H1 (cell line): ENCODE results near the gene AURKAIP1. TPM values are rescaled to one million over a fixed set of nuclear protein-coding genes. Genes with fewer than 3 reads are reported as not detected.

Experiments used
- CTCF ChIA-PET: fragments of 300-600 bp; sonication (Branson Sonifier 250); formaldehyde crosslinking; loops from one replicate; lab custom pipeline; 2021; ENCODE audit not compliant: partially characterized antibody; lab: Charles Lee
- POLR2A ChIA-PET: fragments of 300-600 bp; sonication (Branson Sonifier 250); formaldehyde crosslinking; loops from one replicate; lab custom pipeline; 2021; ENCODE audit warnings: inconsistent platforms; ENCODE audit not compliant: partially characterized antibody; lab: Charles Lee
- DNase-seq, 2 experiments: peaks; one replicate each; pipeline versions ENCODE4 v3.0.0 to v3.0.0-alpha.2; 2010 to 2022; ENCODE audit warnings: low spot score in 2 of 2, low read depth in 1 of 2, mixed read lengths in 1 of 2
- FAIRE-seq: peaks from 2 replicates; lab custom pipeline; 2011; peaks lifted over from hg19 to GRCh38; lab: Jason Lieb, UNC
- H2AFZ ChIP-seq: 2 replicates; pipeline ENCODE4 v1.8.1; 2012; ENCODE audit warnings: low read length, inconsistent platforms
- H2AK5ac ChIP-seq: 2 replicates; pipeline ENCODE4 v1.6.1; 2013; ENCODE audit warnings: low read depth, low read length
- H2BK120ac ChIP-seq: replicated peaks from 2 replicates; pipeline ENCODE3; 2013; ENCODE audit warnings: low read depth, low read length, inconsistent platforms
- H2BK12ac ChIP-seq: 2 replicates; pipeline ENCODE4 v1.6.1; 2013; ENCODE audit warnings: low read depth, low read length
- H2BK15ac ChIP-seq: 2 replicates; pipeline ENCODE4 v1.6.1; 2013; ENCODE audit warnings: low read length
- H2BK20ac ChIP-seq: 2 replicates; pipeline ENCODE4 v1.6.1; 2013; ENCODE audit warnings: low read length
- H2BK5ac ChIP-seq: 2 replicates; pipeline ENCODE4 v1.6.1; 2013; ENCODE audit warnings: low read depth, low read length
- H3K14ac ChIP-seq: 2 replicates; pipeline ENCODE4 v1.6.1; 2013; ENCODE audit warnings: inconsistent platforms; ENCODE audit not compliant: insufficient read length
- H3K18ac ChIP-seq: 2 replicates; pipeline ENCODE4 v1.6.1; 2013; ENCODE audit warnings: low read length; ENCODE audit errors: extremely low read depth
- H3K23ac ChIP-seq: 2 replicates; pipeline ENCODE4 v1.6.1; 2013; ENCODE audit warnings: inconsistent platforms; ENCODE audit not compliant: insufficient read length
- H3K23me2 ChIP-seq: 2 replicates; pipeline ENCODE4 v1.6.1; 2013; ENCODE audit warnings: low read depth, low read length
- H3K27ac ChIP-seq: 2 replicates; pipeline ENCODE4 v1.6.1; 2011; ENCODE audit warnings: low read depth, low read length, inconsistent platforms
- H3K27me3 ChIP-seq, 4 experiments: replicated peaks in 1 of 4; 1 replicate in 1 of 4; 2 replicates in 3 of 4; pipeline versions ENCODE4 v1.6.1 to v1.8.1; 2011 to 2013; ENCODE audit warnings: low read length in 3 of 4, mild to moderate bottlenecking in 3 of 4, inconsistent platforms in 2 of 4, mixed read lengths in 2 of 4, moderate library complexity in 1 of 4; ENCODE audit not compliant: control insufficient read depth in 3 of 4, insufficient read depth in 3 of 4; ENCODE audit errors: extremely low read depth in 1 of 4
- H3K36me3 ChIP-seq, 4 experiments: 2 replicates each; pipeline versions ENCODE4 v1.6.1 to v1.8.1; 2011 to 2013; ENCODE audit warnings: mild to moderate bottlenecking in 4 of 4, low read length in 3 of 4, moderate library complexity in 2 of 4, control low read depth in 1 of 4, inconsistent platforms in 1 of 4; ENCODE audit not compliant: insufficient read depth in 4 of 4, control insufficient read depth in 2 of 4
- H3K4ac ChIP-seq: replicated peaks from 2 replicates; pipeline ENCODE3; 2013; ENCODE audit warnings: low read length, low read depth, mixed read lengths, inconsistent platforms; ENCODE audit not compliant: insufficient read length
- H3K4me1 ChIP-seq, 4 experiments: replicated peaks in 1 of 4; 1 replicate in 1 of 4; 2 replicates in 3 of 4; pipeline versions ENCODE4 v1.6.1 to v1.8.1; 2011 to 2013; ENCODE audit warnings: low read length in 3 of 4, inconsistent platforms in 2 of 4, mixed read lengths in 1 of 4; ENCODE audit not compliant: insufficient read depth in 4 of 4, control insufficient read depth in 3 of 4
- H3K4me2 ChIP-seq, 2 experiments: 2 replicates each; pipeline versions ENCODE4 v1.6.1 to v1.8.1; 2011 to 2013; ENCODE audit warnings: low read depth in 2 of 2, low read length in 2 of 2, control low read depth in 1 of 2, inconsistent platforms in 1 of 2, mild to moderate bottlenecking in 1 of 2; ENCODE audit not compliant: insufficient read depth in 1 of 2
- H3K4me3 ChIP-seq, 4 experiments: fragments of 200-600, 300-600 bp in 1 of 4; sonication (generic), shearing (Covaris generic), sonication (Bioruptor Twin) in 1 of 4; 2 replicates each; pipeline versions ENCODE4 v1.5.1 to v1.8.1; 2011 to 2016; ENCODE audit warnings: low read length in 4 of 4, low read depth in 3 of 4, control low read depth in 2 of 4, inconsistent platforms in 2 of 4, mild to moderate bottlenecking in 2 of 4, mixed read lengths in 1 of 4, moderate library complexity in 1 of 4; ENCODE audit not compliant: insufficient read depth in 2 of 4; ENCODE audit errors: extremely low read depth in 1 of 4
- H3K56ac ChIP-seq: replicated peaks from 2 replicates; pipeline ENCODE3; 2013; ENCODE audit warnings: low read depth, mild to moderate bottlenecking, mixed read lengths, low read length, inconsistent platforms; ENCODE audit not compliant: insufficient read length
- H3K79me1 ChIP-seq: 2 replicates; pipeline ENCODE4 v1.6.1; 2013; ENCODE audit warnings: low read depth, low read length, control low read depth
- H3K79me2 ChIP-seq, 2 experiments: 2 replicates each; pipeline versions ENCODE4 v1.6.1 to v1.8.1; 2012 to 2013; ENCODE audit warnings: low read length in 2 of 2, mild to moderate bottlenecking in 2 of 2, inconsistent platforms in 1 of 2; ENCODE audit not compliant: insufficient read depth in 2 of 2, control insufficient read depth in 1 of 2
- H3K9ac ChIP-seq, 4 experiments: replicated peaks in 1 of 4; 1 replicate in 1 of 4; 2 replicates in 3 of 4; pipeline versions ENCODE4 v1.6.1 to v1.8.1; 2011 to 2013; ENCODE audit warnings: low read depth in 3 of 4, low read length in 3 of 4, control low read depth in 2 of 4, mild to moderate bottlenecking in 2 of 4, moderate library complexity in 2 of 4, inconsistent platforms in 1 of 4; ENCODE audit errors: extremely low read depth in 1 of 4
- H3K9me3 ChIP-seq, 2 experiments: 2 replicates each; pipeline versions ENCODE4 v1.6.1 to v1.8.1; 2012 to 2013; ENCODE audit warnings: mild to moderate bottlenecking in 2 of 2, moderate library complexity in 2 of 2, control low read depth in 1 of 2, inconsistent platforms in 1 of 2, low read depth in 1 of 2, low read length in 1 of 2, mixed read lengths in 1 of 2; ENCODE audit not compliant: insufficient read depth in 2 of 2
- H4K20me1 ChIP-seq, 2 experiments: replicated peaks in 1 of 2; 2 replicates each; pipeline versions ENCODE3 to v1.8.1; 2011 to 2013; ENCODE audit warnings: inconsistent platforms in 2 of 2, low read length in 2 of 2, mild to moderate bottlenecking in 1 of 2; ENCODE audit not compliant: insufficient read depth in 2 of 2, control insufficient read depth in 1 of 2
- H4K5ac ChIP-seq: 2 replicates; pipeline ENCODE4 v1.6.1; 2013; ENCODE audit warnings: low read length, low read depth, mixed read lengths, inconsistent platforms; ENCODE audit not compliant: insufficient read length
- H4K8ac ChIP-seq: 2 replicates; pipeline ENCODE4 v1.8.0; 2013; ENCODE audit warnings: mild to moderate bottlenecking, moderate library complexity, low read length, inconsistent platforms; ENCODE audit not compliant: insufficient read depth; ENCODE audit errors: extremely low read depth
- H4K91ac ChIP-seq: replicated peaks from 2 replicates; pipeline ENCODE3; 2013; ENCODE audit warnings: low read length, mixed read lengths, inconsistent platforms; ENCODE audit not compliant: insufficient read length
- ATF3 ChIP-seq: IDR thresholded peaks from 2 replicates; pipeline ENCODE4 v1.6.1; 2011; ENCODE audit warnings: low read depth, mild to moderate bottlenecking, low read length; ENCODE audit not compliant: insufficient read depth
- NRF1 ChIP-seq: IDR thresholded peaks from 2 replicates; pipeline ENCODE4 v1.6.1; 2011; ENCODE audit warnings: mild to moderate bottlenecking, low read depth, low read length, improper control_type of control experiment
- POU5F1 ChIP-seq: IDR thresholded peaks from 2 replicates; pipeline ENCODE4 v1.6.1; 2011; ENCODE audit warnings: low read depth, mild to moderate bottlenecking, low read length, moderate library complexity
- RBBP5 ChIP-seq: IDR thresholded peaks from 2 replicates; pipeline ENCODE4 v1.7.1; 2012; ENCODE audit warnings: low read depth, mild to moderate bottlenecking, inconsistent platforms, low read length, moderate library complexity, borderline replicate concordance
- RNF2 ChIP-seq: fragments of 200-900, 300-1000 bp; sonication (generic); IDR thresholded peaks from 2 replicates; pipeline ENCODE4 v1.7.1; 2016; ENCODE audit warnings: borderline replicate concordance, low read depth, mild to moderate bottlenecking, antibody characterized with exemption, low read length; ENCODE audit not compliant: poor library complexity, severe bottlenecking; ENCODE audit errors: missing control alignments
- SP1 ChIP-seq: IDR thresholded peaks from 2 replicates; pipeline ENCODE4 v1.6.1; 2011; ENCODE audit warnings: low read depth, low read length
- WGBS, 2 experiments: shearing (Covaris generic) in 1 of 2; methylation state at CpG; one replicate each; pipeline versions ENCODE4 v1.1.6 to v1.1.7; 2013 to 2015; ENCODE audit warnings: low lambda C conversion rate in 2 of 2, mixed read lengths in 2 of 2, inconsistent platforms in 1 of 2, low coverage in 1 of 2, missing lambda C conversion rate in 1 of 2; ENCODE audit not compliant: insufficient replicate concordance in 2 of 2, insufficient coverage in 1 of 2, insufficient read length in 1 of 2; ENCODE audit errors: extremely low coverage in 1 of 2, missing lambda C conversion rate in 1 of 2; 5-methylcytosine and 5-hydroxymethylcytosine counted together
- polyA plus RNA-seq, 7 experiments: library from polyadenylated mRNA; depleted of rRNA in 3 of 7; stranded (reverse) in 5 of 7; unstranded in 2 of 7; fragments of >200 nt in 5 of 7; fragments of 200-250 nt in 2 of 7; gene quantifications; 1 replicate in 5 of 7; 2 replicates in 1 of 7; 4 replicates in 1 of 7; pipeline versions ENCODE4 v1.2.1 to v1.2.3, GENCODE V29; 2011 to 2013; ENCODE audit warnings: missing spikeins in 2 of 7, mixed read lengths in 2 of 7
- total RNA-seq: library from RNA; stranded (reverse); fragmentation: NEBNext Ultra II Directional; extraction: Animal tissue kit (Norgen Biotek cat#: 25700); gene quantifications from 2 replicates; pipeline ENCODE4 v1.2.1, GENCODE V29; 2021

The AURKAIP1 gene
- total and polyA plus RNA-seq, 2 of the 8 experiments (the other 6 are each of a cell fraction or from before 2014, with no cell fraction given) = 87.8 to 194 TPM

GRCh38 chr1:1400576-1401456 lies 25.8 kb upstream of the AURKAIP1 start:
- ChIA-PET POLR2A (interaction anchor here (0.9 to 33.4 kb wide), 13 partner anchors 5 to 174 kb away, joined by 3 to 719 read pairs (median 5); partner anchors contain the start of genes ANKRD65, AURKAIP1, CCNL2 and MRPL20), CTCF (interaction anchor here (0.5 to 3.6 kb wide), 19 partner anchors 8 to 136 kb away, joined by 3 to 32 read pairs (median 10); partner anchors contain the start of genes AURKAIP1 and DVL1)
- H4K8ac ChIP-seq = no peak overlapping the region
- H3K27me3 ChIP-seq = no peaks in the 10 kb centered on the region
- peaks cover 0 to 20% (median 13%) of the 10 kb centered on the region in 4 experiments; a peak in 6 of 7 replicates for H3K4me1 ChIP-seq
- peaks cover 6 to 47% of the 10 kb centered on the region in 2 experiments; a peak in 3 of 4 replicates for H3K79me2 ChIP-seq
- no peak overlapping the region for H3K14ac ChIP-seq
- peak overlapping the region; percentile 93 to 95 (median 94); a peak in 7 of 8 replicates for H3K4me3 ChIP-seq
- H4K5ac ChIP-seq = no peak overlapping the region
- H2BK20ac ChIP-seq = no peak overlapping the region
- DNase-seq (no peak), FAIRE-seq (no peak)
- H3K4me2 ChIP-seq = peak overlapping the region; percentile 91 to 100
- peaks cover 17% of the 10 kb centered on the region for H3K23me2 ChIP-seq
- no peak overlapping the region for H3K4ac ChIP-seq
- no peak overlapping the region for H2BK120ac ChIP-seq
- no peaks in the 10 kb centered on the region for H3K9me3 ChIP-seq
- H2AFZ ChIP-seq = no peak overlapping the region
- no peak overlapping the region for H3K23ac ChIP-seq
- no peak overlapping the region for H2AK5ac ChIP-seq
- H2BK12ac ChIP-seq = no peak overlapping the region
- H4K91ac ChIP-seq = no peak overlapping the region
- H3K27ac ChIP-seq = no peak overlapping the region; the same call in 1 of the 2 replicates
- no peak overlapping the region for H3K56ac ChIP-seq
- H4K20me1 ChIP-seq = peaks cover 11 to 26% of the 10 kb centered on the region in 2 experiments
- no peak overlapping the region; the same call in 1 of the 2 replicates for H2BK5ac ChIP-seq
- peak overlapping the region in 2 of 4 experiments; percentile 90 to 91; a peak in 3 of 7 replicates for H3K9ac ChIP-seq
- H3K79me1 ChIP-seq = peaks cover 18% of the 10 kb centered on the region
- H3K18ac ChIP-seq = no peak overlapping the region
- H2BK15ac ChIP-seq = no peak overlapping the region
- WGBS, 2 experiments = 95% methylated on average over 22 of the region's 22 CpGs; no CpG with 5 or more reads in 1 of the 2 experiments
- H3K36me3 ChIP-seq = peaks cover 29 to 62% (median 43%) of the 10 kb centered on the region in 4 experiments
- TF ChIP-seq RNF2 (no peak), RBBP5 (no peak), POU5F1 (no peak), SP1 (no peak), ATF3 (no peak), NRF1 (no peak)
